ENCODE results near the gene CSNK1G2. TPM values are rescaled to one million over a fixed set of nuclear protein-coding genes. Genes with fewer than 3 reads are reported as not detected.
A peak's percentile ranks its signal among the peaks of the same experiment; 100 is the strongest.

CSNK1G2 gene
- total RNA-seq: 24.3 TPM
- long read RNA-seq, transcript CSNK1G2-201 (12 exons, 2,918 nt): major isoform, 55 of 77 reads
- long read RNA-seq, partial matches to known transcripts: 14 of 77 reads
- long read RNA-seq, other reads (novel, unspliced or antisense): 8 of 77 reads

- DNase-seq (no peak), ATAC-seq (ENCODE audit: poor library complexity) (no peak)
- intact Hi-C loops (cut with DNase I): no loop called here
Observed at GRCh38 chr19:1941146-1942077, at the start of gene CSNK1G2. TSS of gene CSNK1G2 (plus strand) at chr19:1941172. CDS start at chr19:1969773, 28,601 bp downstream.

GRCh38 chr19:1893791-1894190 lies 47.2 kb upstream of the CSNK1G2 start:
- no peak for ATAC-seq (ENCODE audit: poor library complexity)
- no peak for DNase-seq
- intact Hi-C loops (cut with DNase I): no loop called here

- ATAC-seq (ENCODE audit: poor library complexity): no peak
- DNase-seq: no peak
- intact Hi-C loops (cut with DNase I): no loop called here
Observed at GRCh38 chr19:1896508-1896907, 44.5 kb upstream of the CSNK1G2 start.

DNA sequence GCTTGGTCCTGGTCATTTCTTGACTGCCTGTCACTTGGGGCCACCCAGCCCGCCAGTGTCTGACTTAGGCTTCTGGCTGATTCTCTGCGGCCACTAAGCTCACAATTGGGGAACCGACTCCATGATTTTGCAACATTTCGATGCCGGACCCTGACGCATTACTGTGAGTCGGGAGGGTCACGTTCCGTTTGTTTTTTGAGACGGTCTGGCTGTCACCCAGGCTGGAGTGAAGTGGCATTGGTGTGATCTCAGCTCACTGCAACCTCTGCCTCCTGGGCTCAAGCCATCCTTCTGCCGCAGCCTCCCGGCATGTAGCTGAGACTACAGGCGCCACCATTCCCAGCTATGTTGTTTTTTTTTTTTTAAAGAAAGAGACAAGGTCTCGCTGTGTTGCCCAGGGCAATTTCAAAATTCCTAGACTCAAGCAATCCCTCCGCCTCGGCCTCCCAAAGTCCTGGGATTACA lies 39.0 kb upstream of the CSNK1G2 start:
- ATAC-seq (ENCODE audit: poor library complexity) (no peak), DNase-seq (peak; percentile 62)
- intact Hi-C loops (cut with DNase I): no loop called here

- DNase-seq (no peak), ATAC-seq (ENCODE audit: poor library complexity) (no peak)
- intact Hi-C loops (cut with DNase I): no loop called here
Observed at GRCh38 chr19:1902923-1903322, 38.0 kb upstream of the CSNK1G2 start.

DNA sequence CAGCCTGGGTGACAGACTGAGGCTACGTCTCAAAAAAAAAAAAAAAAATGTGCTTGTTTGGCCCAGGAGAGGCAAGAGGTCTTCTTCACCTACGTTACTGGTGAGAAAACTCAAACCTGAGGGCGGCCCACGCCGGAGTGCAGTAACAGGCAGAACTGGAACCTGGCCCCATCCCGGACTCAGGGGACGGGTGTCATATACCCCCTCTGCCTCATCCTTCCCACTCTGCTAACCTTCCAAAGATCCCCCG lies 36.2 kb upstream of the CSNK1G2 start:
- intact Hi-C loops (cut with DNase I): no loop called here
- no peak for DNase-seq

GRCh38 chr19:1905110-1905862 lies 35.7 kb upstream of the CSNK1G2 start, which contains the start of the genes ADAT3 and SCAMP4:
TSS of gene ADAT3 (plus strand) at chr19:1905399. CDS start at chr19:1912048, 6,649 bp downstream.
TSS of gene SCAMP4 (plus strand) at chr19:1905399. CDS start at chr19:1915020, 9,621 bp downstream.
- ATAC-seq (ENCODE audit: poor library complexity) (peak; percentile 98), DNase-seq (peak; percentile 100)
- intact Hi-C loops (cut with DNase I): no loop called here

More for the DNA sequence above, 36.2 kb upstream of the CSNK1G2 start:
- ATAC-seq (ENCODE audit: poor library complexity): no peak

DNA sequence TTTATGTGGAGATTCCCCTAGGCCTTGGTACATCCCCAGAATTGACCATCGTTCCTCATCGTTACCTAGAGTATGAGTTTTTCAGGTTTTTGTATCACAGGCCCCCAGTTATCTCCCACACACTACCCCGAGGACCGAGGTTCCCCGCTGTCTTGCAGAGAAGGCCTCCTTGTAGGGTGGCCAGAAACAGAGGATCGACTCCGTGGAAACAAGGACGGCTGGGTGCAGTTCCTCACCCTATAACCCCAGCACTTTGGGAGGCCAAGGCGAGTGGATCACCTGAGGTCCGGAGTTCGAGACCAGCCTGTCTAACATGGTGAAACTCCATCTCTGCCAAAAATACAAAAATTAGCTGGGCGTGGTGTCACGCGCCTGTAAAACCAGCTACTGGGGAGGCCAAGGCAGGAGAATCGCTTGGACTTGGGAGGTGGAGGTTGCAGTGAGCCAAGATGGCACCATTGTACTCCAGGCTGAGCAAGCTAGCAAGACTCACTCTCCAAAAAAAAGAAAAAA lies 35.1 kb upstream of the CSNK1G2 start:
- DNase-seq: no peak
- ATAC-seq (ENCODE audit: poor library complexity): no peak
- intact Hi-C loops (cut with DNase I): no loop called here

DNA sequence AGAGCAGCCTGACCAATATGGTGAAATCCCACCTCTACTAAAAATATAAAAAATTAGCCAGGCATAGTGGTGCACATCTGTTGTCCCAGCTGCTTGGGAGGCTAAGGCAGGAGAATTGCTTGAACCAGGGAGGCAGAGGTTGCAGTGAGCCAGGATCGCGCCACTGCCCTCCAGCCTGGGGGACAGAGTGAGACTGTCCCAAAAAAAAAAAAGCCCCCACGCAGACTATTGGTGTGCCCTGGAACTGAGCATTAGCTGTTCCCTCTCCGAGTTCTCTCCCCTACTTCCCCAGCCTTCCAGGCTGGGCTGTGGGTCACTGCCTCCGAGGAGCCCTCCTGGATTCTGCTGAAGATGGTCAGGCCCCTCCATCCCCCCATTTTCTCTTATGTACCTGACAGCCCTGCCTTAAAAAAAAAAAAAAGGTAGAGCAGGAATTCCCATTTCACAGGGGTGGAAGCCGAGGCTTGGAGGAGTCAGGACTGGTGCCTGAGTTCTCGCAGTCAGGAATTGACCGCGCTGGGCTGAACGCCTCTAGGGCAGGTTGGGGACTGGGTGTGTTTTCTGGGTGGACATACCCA lies 33.9 kb upstream of the CSNK1G2 start:
- intact Hi-C loops (cut with DNase I): no loop called here
- DNase-seq (no peak), ATAC-seq (ENCODE audit: poor library complexity) (no peak)

GRCh38 chr19:1907563-1908363 lies 33.2 kb upstream of the CSNK1G2 start:
- ATAC-seq (ENCODE audit: poor library complexity) (no peak), DNase-seq (no peak)
- intact Hi-C loops (cut with DNase I): no loop called here

DNA sequence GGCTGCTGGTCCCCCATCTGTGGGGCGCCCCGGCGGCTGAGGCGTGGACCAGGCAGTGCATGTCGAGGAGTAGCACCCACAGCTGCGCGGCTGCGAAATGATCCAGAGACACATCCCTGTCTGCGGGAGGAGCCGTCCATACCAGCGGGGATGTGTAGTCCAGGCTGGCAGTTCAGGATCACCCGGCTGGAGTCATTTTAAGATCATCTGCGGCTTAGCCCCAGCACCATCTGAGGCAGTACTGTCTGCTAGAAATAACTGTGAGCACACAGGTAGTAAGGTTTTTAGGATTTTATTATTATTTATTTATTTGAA lies 32.7 kb upstream of the CSNK1G2 start:
- DNase-seq (no peak), ATAC-seq (ENCODE audit: poor library complexity) (no peak)
- intact Hi-C loops (cut with DNase I): no loop called here

- intact Hi-C loops (cut with DNase I): no loop called here
- no peak for ATAC-seq (ENCODE audit: poor library complexity)
- no peak for DNase-seq
Observed at GRCh38 chr19:1909761-1910080, 31.3 kb upstream of the CSNK1G2 start.

GRCh38 chr19:1910177-1910576 lies 30.8 kb upstream of the CSNK1G2 start:
- intact Hi-C loops (cut with DNase I): no loop called here
- no peak for ATAC-seq (ENCODE audit: poor library complexity)
- DNase-seq: no peak

- intact Hi-C loops (cut with DNase I): no loop called here
- ATAC-seq (ENCODE audit: poor library complexity) (no peak), DNase-seq (no peak)
Observed at GRCh38 chr19:1911098-1911497, 29.9 kb upstream of the CSNK1G2 start.

- ATAC-seq (ENCODE audit: poor library complexity) (no peak), DNase-seq (no peak)
- intact Hi-C loops (cut with DNase I): no loop called here
Observed at GRCh38 chr19:1911995-1912394, 29.0 kb upstream of the CSNK1G2 start.

DNA sequence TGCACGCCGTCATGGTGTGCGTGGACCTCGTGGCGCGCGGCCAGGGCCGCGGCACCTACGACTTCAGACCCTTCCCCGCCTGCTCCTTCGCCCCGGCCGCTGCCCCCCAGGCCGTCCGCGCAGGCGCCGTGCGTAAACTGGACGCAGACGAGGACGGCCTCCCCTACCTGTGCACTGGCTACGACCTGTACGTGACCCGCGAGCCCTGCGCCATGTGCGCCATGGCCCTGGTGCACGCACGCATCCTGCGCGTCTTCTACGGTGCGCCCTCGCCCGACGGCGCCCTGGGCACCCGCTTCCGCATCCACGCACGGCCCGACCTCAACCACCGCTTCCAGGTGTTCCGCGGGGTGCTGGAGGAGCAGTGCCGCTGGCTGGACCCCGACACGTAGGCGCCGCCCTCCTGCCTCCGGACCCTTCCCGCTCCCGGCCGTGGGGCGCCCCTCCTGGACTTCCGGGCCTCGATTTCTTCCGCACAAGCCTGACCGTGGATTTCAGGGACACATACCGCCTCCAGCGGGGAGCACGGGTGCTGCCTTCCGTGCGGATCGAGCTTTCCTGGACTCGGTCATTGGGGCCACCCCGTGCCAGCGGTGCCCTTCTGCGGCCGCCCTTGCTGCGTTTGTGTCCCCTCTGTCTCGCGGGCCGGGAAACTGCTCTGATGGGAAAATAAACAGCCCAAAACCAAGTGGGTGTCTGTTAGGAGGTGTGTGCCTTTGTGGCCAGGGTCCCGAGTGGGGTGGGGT lies 28.0 kb upstream of the CSNK1G2 start:
- intact Hi-C loops (cut with DNase I): no loop called here
- DNase-seq (no peak), ATAC-seq (ENCODE audit: poor library complexity) (no peak)

GRCh38 chr19:1913781-1914577 lies 27.0 kb upstream of the CSNK1G2 start:
- DNase-seq (no peak), ATAC-seq (ENCODE audit: poor library complexity) (no peak)
- intact Hi-C loops (cut with DNase I): no loop called here
